Urothelium cell line (cell line): ENCODE measurements around the gene ANKRD34A.

Experiments
- DNase-seq: peaks from one replicate; pipeline ENCODE4 v3.0.0; 2011; ENCODE audit warnings: low spot score, mixed read lengths
- FAIRE-seq: peaks from 2 replicates; lab custom pipeline; 2011; peaks lifted over from hg19 to GRCh38; lab: Jason Lieb, UNC

Gene ANKRD34A

DNA sequence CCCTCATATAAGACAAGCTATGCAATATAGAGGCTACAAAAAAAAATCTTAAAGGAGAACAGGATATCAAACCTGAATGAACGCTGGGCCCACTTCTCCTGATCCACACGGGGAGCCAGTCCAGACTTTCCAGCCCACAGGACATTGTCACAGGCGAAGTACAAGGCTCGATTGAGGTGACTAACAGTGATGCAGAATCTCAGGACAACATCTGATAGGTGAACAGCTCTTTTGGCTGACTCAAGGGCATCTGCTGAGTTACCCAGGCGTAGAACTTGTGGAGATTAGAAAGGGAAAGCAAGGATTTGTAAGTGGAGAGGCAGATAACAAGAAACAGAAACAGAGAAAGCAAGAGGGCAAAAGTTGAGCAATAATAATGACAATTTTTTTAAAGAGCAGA is 47.6 kb downstream of the ANKRD34A start:
- FAIRE-seq (no peak), DNase-seq (no peak)

DNA sequence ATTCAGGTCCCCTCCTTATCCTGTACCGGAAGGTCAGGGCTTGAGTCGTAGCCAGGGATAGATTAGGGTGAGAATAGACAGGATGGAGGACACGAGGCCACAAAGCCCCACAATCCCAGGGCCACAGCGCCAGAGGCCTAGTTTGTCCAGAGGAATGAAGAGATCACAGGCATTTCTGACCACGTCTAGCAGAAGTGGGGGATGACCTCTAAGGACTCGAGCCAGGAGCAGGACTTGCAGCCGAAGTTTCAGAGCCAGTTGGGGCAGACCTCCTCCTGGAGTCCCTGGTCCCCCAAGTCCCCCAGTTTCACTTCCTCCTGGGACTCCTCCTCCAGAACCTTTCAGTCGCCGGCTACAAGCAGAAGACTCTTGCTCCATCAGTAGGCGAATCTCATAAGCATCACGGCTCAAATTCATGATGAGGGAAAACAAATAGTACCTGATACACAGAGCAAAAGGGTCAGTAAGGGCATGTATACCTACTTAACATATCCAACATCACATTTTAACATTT is 52.2 kb downstream of the ANKRD34A start:
- DNase-seq (no peak), FAIRE-seq (no peak)
